GM21447 (cell line): ENCODE results near the gene NPIPB8.
"Not testable (repeated sequence)": the region's sequence is repeated elsewhere in the genome, so short reads cannot be mapped to it uniquely, and the experiment has no call there.

Source experiments
- ATAC-seq: cut with Tn5 transposase; IDR thresholded peaks from one replicate; pipeline ENCODE4 v1.9.1; 2021; ENCODE audit not compliant: unreplicated experiment

The NPIPB8 gene

DNA sequence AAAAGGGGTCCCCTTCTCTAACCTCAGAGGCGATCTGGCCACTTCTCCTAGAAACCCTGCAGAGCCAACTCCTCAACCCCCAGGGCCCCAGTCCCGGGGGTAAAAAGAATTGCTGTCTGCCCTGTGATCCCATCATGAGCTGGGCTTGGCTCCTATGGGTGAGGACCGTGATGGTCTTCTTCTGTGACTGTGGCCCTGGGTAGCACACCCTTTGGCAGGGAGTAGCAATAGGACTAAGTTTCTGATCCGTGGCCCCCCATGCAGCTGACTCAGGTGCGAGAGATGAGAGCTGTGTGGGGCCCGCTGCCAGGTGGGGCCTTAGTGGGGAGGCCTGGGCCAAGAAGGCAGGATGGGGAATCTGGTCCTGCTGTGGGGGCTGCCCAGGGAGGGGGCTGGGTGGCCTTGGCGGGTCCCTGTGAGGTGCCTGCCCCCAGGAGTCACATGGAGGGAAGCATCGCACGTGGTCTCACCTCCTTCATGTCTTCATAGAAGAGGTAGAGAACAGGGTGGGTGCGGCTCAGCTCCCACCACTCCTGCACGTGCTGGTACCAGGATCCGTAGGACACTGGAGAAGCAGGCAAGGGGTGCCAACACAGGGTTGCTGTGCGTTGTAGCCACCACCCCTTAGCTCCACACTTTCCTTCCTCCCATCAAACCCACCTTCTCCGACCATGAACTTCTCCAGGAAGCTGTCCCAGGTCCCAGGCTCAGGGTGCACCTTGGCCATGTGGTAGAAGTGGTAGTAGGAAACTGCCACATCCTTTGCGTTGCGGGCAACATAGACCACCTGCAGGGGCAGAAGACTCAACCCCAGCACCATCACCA, 31.4 kb upstream of the NPIPB8 start:
- ATAC-seq: no peak

DNA sequence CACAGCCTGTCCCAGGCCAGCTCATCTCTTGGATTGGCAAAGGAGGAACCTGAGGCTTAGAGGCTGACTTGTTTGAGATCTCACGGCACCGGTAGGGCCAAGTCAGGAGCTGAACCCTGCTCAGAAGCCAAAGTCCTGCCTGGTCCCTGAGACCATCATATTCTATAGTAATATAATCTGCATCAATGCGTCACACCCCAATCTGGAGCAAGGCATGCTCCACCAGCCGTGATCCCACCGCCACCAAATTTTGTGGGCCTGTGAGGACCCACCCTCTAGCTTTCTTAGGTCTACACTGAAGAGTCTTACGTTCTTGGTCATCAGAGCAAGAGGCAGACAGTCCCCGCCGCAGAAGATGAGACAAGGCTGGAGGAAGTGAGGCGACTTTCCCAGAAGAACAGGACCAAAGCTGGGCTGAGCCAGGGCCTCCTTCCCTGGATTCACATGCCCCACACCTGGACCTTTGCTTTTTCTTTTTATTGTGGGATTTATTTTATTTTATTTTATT, 30.7 kb upstream of the NPIPB8 start:
- no peak for ATAC-seq

DNA sequence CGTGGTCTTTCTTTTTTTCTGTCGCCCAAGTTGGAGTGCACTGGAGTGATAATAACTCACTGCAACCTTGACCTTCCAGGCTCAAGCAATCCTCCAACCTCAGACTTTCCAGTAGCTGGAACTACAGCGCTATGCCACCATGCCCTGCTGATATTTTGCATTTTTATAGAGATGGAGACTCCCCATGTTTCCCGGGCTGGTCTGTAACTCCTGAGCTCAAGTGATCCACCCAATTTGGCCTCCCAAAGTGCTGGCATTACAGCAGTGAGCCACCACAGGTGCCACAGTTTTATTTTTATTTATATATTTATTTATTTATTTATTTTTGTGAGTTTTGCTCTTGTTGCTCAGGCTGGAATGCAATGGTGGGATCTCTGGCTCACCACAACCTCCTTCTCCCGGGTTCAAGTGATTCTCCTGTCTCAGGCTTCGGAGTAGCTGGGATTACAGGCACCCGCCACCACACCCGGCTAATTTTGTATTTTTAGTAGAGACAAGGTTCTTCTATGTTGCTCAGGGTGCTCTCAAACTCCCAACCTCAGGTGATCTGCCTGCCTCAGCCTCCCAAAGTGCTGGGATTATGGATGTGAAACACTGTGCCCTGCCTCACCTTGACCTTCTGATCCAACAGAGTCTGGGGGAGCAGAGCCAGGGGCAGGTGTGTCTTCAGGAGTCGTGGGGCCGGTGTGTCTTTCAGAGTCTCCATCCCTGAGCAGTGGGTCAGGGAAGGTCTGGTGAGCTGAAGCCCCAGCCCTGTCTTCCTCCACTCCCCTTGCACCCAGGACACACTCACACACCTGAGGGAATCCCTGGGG, 30.0 kb upstream of the NPIPB8 start:
- not testable (repeated sequence) for ATAC-seq

DNA sequence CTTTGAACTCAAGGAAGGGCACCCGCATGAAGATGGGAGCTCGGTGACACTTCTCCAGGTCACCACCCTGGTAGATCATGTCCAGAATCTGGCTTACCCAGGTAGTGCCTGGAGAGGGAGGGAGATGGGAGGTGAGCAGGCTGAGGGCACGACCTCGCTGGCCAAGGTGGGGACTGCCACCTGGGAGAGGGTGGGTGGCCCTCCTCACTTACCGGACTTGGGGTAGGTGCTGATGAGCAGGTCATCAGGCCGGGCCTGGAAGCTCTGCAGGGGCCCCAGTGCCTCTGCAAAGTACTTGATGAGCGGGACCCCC, 29.4 kb upstream of the NPIPB8 start:
- not testable (repeated sequence) for ATAC-seq

DNA sequence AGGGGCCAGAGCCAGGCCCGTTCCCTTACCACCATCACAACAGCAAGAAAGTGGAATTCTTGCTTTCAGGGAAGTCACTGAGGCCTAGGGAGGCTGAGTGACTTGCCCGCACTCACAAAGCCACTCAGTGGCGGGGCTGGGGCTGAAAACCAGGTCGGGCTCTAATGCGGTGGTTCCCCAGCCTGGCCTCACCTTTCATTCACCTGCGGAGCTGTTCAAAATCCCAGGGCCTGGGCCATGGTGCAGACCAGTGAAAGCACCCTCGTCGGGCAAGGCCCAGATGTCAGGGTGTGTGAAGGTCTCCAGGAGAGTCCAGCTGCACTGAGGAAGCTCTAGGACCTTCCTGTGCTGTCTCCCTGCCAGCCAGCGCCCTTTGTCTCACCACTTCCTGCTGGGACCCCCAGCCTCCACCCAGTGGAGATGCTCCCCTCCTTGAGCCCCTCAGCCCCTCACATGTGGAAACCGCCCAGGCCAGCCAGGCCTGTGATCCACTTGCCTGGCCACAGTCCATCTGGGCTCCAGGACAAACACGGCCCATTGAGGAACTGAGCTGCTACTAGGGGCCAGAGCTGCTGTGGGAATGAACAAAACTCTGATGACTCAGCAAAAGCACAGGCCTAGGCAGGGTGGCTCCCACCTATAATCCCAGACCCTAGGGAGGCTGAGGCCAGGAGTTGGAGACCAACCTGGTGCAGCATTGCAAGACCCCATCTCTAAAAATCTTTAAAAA, 28.8 kb upstream of the NPIPB8 start:
- not testable (repeated sequence) for ATAC-seq

DNA sequence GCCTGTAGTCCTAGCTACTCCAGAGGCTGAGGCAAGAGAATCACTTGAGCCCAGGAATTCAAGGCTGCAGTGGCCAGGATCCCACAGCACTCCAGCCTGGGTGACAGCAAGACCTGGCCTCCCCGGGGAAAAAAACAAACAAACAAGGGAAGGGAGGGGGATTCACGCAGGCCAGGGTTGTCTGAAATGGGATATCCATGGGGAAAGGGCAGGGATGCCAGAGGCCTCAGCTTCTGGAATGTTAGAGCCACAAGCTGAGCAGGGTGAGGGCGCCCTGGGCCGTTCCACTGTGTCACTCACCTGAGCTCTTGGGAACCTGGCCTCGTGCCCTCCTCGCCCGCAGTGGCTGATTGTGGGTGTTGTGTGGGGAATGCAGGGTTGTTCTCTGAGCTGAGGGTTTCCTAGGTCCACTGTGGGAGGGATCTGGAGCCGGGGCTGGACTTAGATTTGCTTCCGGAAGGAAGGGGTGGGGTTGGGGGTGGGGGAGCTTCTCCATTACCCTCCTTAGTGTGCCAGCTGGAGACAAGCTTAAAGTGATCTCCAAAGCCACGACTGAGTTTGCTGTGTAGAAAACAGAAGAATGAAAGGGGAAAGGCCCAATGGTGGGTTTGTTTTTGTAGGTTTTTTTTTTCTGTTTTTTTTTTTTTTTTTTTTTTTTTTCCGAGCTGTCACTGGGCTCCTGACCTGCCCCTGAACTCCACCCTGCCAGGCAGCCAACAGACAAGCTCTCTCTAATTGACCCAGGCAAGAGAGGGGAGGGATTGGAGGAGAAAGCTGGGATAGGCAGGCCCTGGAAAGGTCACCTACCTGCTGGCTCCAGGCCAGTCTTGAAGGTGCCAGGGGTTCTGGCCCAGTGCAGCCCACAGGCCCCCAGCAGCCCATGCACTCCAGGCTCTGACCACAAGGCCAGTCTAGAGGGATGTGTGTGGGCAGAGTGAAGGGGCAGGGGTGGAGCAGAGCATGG, 28.0 kb upstream of the NPIPB8 start, which contains the start of gene SULT1A1:
SULT1A1 (minus strand) TSS at position 414 of the 964 bp plus-strand sequence. CDS start 1,189 bp downstream, outside the sequence.
- ATAC-seq: no peak

- ATAC-seq: no peak
Measured at GRCh38 chr16:28610595-28611191, 27.2 kb upstream of the NPIPB8 start.

DNA sequence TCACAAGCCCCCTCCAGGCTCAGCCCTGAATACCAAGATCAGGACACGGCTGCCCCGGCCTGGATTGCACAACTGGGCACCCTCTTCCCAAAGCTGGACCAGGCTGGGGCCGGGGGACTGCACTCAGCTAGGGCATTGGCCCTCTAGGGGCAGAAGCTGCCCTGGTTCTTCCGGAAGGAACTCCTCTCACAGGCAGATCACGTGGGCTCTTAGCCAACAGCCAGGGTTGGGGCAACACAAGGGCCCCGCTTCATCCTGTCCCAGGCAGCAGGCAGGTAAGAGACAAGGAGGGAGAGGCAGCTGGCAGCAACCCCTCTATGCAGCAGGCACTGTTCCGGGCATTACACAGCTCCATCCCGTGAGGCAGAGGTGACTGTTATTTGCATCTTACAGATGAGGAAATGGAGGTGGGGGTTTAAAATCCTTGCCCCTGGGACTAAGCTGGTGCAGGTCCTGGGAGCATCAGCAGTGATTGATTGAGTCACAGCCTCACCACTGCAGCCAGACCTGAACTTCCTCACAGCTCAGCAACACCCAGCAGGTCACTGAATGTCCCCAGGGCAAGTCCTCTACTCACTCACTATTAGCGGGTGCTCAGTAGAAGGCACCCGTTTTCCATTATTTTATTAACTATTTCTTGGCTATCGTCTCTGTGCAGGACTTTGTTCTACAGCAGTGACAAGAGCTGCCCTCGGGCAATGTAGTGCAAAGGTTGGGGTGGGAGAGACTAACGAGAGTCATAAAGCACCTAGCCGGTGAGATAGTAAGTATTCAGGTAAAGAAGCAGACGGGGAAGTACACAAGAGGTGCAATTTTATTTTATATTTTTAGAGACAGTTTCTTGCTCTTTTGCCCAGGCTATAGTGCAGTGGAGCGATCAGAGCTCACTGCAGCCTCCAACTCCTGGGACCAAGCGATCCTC, 25.2 kb upstream of the NPIPB8 start:
- peak; percentile 71 for ATAC-seq

DNA sequence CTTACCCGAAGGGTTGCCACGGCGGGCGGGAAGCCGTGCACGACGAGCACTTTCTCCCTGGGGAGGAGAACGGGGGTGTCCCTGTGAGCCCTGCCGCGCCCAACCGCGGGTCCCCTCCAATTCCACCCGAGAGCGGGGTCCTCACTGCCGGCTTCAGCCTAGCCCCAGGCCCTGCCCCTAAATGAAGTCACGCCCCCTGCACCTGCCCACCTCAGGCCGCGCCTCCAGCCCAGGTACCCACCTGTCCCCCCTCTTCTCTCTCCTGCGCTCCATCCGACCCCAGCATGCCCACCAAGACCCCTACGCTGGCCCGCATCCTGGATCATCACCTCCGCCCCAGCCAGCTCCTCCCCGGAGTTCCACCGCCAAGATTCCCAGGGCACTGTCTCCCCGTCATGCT, 24.0 kb upstream of the NPIPB8 start:
- not testable (repeated sequence) for ATAC-seq

GRCh38 chr16:28614561-28614960, 23.3 kb upstream of the NPIPB8 start:
- not testable (repeated sequence) for ATAC-seq

DNA sequence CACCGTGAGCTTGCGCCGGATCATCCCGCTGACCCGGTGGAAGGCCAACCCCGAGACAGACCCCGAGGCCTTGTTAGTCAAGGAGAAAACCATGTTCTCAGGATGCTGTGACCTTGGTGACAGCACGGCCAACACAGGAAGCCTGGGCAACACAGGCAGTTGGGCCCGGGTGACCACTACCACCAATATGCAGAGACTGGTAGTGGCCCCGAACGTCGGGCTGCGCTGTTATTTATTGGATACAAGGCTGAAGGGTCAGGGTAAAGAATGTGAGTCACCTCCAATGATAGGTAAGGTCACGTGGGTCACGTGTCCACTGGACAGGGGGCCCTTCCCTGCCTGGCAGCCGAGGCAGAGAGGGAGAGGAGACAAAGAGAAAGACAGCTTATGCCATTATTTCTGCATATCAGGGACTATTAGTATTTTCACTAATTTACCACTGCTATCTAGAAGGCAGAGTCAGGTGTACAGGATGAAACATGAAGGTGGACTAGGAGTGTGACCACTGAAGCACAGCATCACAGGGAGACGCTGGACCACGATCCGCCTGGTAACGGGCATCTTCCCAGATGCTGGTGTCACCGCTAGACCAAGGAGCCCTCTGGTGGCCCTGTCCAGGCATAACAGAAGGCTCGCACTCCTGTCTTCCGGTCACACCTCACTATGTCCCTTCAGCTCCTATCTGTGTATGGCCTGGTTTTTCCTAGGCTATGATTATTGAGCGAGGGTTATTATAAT, 22.2 kb upstream of the NPIPB8 start:
- ATAC-seq: not testable (repeated sequence)

GRCh38 chr16:28616224-28616577, 21.7 kb upstream of the NPIPB8 start:
- ATAC-seq: not testable (repeated sequence)

- ATAC-seq: no peak
Measured at GRCh38 chr16:28616636-28617035, 21.2 kb upstream of the NPIPB8 start.

- ATAC-seq: no peak
Measured at GRCh38 chr16:28617874-28618273, 20.0 kb upstream of the NPIPB8 start.

DNA sequence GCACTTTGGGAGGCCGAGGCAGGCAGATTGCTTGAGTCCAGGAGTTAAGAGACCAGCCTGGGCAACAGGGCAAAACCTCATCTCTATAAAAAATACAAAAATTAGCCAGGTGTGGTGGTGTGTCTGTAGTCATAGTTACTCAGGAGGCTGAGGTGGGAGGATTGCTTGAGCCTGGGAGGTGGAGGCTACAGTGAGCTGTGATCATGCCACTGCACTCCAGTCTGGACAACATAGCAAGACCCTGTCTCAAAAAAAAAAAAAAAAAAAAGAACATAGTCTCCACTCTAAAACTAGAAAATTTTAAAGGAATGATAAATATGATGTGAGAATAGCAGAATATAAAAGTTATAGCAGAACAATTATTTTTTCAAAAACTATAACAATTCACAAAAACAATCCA, 17.5 kb upstream of the NPIPB8 start:
- not testable (repeated sequence) for ATAC-seq

- no peak for ATAC-seq
Measured at GRCh38 chr16:28621481-28622155, 16.2 kb upstream of the NPIPB8 start.

- ATAC-seq: not testable (repeated sequence)
Measured at GRCh38 chr16:28622532-28623171, 15.2 kb upstream of the NPIPB8 start.
